ENCODE results near the gene GHRH.

GHRH gene

DNA sequence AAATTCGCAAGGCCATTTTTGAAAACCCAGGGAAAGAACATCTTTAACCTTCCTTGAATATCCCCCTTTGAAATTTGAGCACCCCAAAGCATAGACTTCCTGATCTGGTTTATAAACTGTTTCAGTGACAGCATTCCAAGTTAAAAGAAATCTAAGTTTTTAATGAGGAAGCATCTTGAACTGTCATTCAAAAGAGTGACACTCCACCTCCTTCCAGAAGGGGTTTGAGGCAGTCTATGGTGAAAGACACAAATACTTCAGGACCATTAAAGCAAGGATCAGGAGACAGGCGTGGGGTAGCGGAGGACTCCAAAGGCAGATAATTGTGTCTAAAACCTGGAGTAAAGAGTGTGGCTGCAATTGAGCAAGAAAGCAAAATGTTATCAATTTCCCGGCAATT, 691 bp downstream of the GHRH start:
- DNase-seq: no peak

DNA sequence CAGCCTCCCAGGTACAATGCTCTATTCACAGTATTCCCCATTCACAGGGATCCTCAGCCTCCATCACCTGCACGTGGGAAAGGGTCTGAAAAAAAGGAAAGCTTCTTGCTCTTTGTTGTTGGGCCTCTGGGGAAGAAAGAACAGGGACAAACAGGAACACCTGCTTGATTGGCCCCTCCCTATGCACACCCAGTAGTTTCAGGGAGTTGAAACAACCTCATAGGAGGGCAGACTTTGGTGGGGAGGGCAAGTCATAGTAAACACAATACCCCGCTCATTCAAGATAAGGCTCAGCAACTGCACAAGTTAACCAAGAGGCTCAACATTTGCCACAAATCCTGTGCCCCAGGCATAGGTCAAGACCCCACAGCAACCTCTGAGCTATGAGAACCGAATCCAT, 1.7 kb downstream of the GHRH start:
- no peak for DNase-seq

DNA sequence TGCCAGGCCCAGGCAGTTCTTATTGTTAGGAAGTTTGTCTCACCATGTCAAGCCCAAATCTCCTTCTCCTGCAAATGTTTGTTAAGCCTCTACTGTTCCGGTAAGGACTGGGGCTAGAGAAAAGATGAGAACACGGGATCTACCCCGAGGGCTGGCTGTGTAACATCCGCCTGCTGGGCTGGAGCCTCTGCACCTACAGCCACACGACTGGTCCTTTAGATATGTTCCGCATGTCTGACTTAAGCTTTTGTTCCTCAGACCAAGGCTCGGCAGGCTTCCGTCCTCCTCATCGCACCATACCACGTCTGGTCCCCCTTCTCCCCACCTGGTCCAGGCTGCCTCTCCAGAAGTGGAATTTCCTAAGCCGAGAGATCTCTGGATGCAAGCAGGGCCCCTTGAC, 2.6 kb downstream of the GHRH start:
- no peak for DNase-seq

DNA sequence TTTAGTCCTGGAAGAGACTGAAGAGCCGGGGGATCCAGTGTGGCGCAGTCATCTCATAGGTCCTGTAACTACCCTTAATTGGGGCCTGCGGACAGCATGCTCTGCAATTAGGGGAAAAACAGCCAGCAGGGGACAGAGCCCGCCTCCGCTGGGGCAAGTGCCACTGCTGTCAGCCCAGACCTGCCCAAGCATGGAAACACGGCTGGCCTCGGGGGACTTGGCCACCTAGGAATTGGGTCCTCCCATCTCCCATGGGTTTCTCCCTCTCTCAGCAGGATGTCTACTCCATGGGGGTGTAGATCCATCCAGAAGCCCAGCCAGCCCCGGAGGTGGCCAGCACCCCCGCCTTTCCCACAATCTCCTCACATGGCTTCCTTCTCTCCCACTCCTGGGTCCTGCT, 3.6 kb downstream of the GHRH start:
- DNase-seq: no peak

DNA sequence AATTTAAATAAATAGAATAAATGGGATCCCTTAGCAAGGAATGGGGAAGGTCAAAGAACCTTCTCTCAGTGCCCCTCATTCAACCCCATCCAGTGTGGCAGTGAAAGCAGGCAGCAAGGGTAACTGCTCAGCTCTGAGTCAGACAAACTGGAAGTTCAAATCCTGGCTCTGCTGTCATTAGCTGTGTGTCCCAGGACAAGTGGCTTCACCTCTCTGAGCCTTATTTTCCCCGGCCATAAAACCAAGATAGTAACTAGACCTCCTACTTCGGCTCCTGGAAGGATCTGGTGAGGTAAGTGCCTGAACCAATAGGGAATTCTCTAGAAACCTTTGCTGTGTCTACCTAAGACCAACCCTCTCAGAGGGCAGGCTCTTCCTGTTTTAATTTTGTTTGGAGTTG, 4.1 kb downstream of the GHRH start:
- DNase-seq: no peak

DNA sequence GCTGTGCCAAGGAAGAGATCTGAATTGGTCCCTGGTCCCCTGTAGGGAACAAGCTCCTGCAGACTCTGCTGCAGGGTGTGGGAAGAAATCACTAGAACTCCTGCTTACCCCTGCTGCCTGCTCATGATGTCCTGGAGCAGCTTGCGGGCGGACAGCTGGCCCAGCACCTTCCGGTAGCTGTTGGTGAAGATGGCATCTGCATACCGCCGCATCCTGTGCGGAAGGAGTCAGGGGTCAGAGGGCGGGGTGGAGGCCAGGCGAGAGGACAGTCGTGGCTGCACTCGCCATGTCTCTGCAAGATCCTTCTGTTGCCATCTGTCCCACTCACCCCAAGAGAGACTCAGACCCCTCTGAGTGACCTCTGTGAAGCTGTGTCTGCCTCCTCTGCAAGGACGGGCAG, 5.3 kb downstream of the GHRH start:
- no peak for DNase-seq

DNA sequence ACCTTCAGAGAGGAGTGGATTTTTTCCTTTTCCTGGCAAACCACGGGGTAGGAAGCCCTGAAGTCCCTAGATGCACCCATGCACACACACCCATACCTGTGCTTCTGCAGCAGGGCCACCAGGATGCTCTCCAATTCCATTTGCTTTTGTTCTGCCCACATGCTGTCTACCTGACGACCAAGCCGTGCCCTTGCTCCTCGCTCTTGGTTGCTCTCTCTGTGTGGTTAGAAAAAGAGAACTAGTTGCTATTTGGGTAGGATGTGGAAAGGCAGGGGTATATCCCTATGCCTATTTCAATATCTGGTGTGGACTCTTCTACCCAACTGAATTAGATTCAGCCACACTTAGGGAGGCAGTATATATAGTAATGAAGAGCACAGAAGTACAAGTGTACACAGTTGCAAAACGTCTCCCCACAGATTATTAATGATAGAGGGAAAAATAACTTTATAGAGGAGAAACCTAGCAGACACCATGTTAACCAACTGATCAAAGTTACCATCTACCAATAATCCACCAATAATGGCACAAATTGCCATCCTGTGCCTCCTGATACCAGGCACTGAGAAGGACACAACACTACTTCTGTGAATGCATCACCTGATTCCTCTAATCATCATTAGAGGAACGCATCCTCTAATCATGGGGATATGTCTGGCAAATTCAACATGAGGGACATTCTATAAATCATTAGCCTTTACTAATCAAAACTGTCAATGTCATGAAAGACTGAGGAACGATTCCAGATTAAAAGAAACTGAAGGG, 7.3 kb downstream of the GHRH start:
- no peak for DNase-seq

DNA sequence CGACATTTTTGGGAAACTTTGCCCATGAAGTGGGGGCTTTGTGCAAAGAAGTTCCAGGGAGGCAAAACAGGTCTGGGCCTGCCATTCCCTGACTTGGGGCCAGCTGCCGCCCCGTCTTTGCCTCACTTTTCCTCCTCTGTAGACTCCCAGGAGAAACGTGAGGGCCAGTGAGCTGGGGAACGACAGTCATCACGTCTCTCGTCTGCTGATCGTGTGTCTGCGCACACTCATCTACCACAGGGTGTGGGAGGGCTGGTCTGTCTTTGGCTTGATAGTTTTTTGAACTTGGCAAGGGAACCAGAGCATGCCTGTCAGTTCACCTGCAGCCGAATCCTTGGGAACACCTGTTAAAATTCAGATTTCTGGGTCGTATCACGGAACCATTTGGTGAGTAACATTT, 8.5 kb downstream of the GHRH start:
- DNase-seq: no peak

DNA sequence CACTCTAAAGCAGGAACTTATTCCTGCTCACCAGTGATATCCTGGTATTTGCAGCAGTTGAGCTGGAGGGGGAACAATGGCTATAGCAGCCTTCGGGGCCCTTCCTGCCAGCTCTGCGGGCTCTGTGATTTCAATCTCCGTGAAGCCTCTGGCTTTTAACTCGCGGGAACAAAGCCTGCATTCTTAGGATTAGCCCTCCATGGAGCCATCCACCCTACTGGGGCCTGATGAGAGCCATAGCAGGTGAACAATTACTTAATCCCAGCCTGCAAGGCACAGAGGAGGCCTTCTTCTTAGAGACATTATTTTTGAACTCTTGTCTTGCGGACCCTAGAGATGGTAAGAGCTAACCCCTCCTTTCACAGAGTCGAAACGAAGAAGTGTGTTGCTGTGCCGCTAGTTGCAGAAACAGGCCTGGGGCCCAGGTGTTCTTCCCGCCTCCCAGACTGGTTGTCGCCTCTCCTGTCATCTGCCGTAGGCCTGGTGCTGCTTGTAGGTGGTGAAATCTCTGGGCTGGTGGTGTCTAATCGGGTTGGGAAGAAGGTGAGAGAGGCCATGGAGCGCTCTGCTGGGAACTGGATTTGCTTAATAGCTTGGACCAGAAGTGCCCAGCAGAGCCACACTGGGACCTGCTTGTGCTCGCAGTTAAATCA, 9.7 kb downstream of the GHRH start:
- no peak for DNase-seq

DNA sequence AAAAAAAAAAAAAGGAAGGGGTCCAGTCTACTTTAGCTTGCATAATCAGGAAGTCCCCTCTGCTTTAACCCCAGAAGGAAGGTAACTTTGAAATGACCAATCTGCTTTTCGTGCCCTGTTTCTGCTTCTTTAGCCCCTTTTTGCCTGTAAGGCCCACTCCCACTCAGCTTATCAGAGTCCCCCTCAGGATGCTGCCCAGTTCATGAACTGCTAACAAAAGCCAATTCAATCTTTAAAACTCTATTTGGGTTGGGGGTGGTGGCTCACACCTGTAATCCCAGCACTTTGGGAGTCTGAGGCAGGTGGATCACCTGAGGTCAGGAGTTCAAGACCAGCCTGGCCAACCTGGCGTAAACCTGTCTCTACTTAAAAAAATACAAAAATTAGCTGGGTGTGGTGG, 12.3 kb downstream of the GHRH start:
- DNase-seq: no peak

DNA sequence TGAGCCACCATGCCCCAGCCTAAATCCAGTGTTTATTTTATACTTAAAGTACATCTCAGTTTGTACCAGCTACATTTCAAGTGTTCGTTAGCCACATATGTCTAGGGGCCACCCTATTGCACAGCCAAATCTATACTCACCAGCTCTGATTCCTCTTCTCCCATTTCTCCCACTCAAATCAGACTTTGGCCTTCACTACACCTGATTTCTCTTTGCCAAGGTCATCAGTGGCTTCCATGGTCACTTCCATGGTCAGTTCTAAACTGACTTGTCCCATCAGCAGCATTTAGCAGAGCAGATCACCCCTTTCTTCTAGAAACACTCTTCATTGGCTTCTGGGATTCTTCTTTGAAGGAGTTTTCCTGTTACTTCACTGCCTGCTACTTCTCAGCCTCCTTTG, 14.1 kb downstream of the GHRH start:
- no peak for DNase-seq

DNA sequence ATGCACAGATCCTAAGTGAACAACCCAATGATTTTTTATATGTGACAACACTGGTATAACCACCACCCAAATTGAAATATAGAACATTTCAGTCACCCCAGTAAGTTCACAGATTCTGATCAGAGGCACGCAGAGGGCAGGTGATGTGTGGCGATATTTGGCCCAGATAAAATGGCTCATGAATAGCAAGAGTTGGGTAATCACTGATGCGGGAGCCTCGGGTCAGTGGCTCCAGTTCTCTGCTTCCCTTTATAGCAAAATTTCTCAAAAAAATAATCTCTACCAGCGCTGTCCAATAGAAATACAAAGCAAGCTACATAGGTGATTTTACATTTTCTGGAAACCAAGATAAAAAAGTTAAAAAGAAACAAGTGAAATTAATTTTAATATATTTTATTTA, 14.9 kb downstream of the GHRH start:
- DNase-seq: no peak

DNA sequence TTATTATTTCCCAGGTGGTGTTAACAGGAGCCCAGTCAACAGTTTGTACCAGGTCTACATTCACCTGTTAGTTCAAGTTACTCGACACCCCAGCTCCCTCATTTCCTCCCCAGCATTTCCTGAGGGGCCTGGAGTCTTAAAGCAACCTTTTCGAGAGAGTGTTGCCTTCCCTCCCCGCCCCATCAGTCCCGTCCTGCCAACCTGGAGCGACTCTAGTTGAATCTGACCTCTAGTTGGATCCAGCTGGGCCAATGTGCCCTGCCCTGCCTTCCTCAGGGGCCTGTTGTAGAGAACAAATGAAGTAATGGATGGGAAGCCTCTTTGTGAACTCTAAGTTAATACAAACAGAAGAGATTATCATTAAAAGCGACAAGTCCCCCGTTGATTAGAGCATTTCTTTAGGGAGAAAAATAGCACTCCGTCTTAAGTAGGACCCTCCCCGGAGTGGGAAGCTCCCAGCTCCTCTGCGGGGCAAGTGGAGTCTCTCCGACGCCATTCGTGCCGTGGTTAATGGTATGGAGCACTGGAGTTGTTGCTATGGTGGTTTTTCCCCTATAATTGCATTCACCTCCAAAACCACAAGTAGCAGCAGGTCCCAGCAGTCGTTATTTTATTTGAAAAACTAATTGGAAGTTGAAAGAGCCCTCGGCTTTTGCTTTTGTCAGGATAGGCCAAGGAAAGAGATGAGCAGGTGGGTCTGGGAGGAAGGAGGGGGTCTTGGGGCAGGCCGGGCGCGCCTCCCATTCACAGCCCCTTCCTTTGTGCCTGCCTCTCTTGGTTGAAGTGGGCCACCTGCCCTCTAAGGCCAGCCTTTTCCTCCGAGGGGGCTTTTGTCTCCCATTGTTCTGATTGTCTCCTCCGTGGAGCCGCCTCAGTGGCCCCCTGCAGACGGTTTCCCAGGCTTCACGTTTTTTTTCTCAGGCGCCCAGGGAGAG, 16.1 kb downstream of the GHRH start:
- no peak for DNase-seq

DNA sequence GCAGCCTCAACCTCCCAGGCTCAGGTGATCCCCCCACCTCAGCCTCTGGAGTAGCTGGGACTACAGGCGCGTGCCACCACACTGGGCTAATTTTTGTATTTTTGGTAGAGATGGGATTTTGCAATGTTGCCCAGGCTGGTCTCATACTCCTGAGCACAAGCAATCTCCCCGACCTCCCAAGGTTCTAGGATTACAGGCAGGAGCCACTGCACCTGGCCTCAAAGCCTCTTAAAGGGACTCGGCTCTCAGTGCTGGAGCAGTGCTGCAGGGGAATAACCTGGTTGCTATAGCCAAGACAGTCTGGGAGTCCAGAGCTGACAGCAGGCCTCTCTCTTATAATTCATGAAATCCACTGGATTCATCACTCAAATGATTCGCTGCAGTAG, 17.0 kb downstream of the GHRH start:
- DNase-seq: no peak

DNA sequence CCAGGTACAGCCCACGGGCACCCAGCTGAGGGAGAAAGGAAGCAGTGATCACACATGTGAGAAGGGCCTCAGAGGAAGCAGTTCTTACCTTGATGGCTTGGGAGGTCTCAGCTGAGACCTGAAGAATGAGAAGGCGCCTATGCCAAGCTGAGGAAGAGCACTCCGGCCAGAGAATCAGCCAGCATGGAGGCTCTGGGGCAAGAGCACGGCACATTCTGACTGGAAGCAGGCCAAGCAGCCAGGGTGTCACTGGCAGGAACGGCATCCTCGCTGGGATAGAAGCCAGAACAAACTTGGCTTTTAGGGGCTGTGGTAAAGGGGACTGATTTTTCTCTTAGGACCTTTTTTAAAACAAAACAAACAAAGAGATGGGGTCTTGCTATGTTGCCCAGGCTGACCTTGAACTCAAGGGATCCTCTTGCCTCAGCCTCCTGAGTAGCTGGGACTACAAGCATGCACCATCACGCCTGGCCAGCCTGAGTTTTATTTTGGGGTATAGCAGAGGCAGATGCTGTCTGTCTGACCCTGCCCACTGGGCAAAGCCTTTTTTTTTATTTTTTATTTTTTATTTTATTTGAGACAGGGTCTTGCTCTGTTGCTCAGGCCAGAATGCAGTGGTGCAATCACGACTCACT, 17.6 kb downstream of the GHRH start:
- DNase-seq: no peak

DNA sequence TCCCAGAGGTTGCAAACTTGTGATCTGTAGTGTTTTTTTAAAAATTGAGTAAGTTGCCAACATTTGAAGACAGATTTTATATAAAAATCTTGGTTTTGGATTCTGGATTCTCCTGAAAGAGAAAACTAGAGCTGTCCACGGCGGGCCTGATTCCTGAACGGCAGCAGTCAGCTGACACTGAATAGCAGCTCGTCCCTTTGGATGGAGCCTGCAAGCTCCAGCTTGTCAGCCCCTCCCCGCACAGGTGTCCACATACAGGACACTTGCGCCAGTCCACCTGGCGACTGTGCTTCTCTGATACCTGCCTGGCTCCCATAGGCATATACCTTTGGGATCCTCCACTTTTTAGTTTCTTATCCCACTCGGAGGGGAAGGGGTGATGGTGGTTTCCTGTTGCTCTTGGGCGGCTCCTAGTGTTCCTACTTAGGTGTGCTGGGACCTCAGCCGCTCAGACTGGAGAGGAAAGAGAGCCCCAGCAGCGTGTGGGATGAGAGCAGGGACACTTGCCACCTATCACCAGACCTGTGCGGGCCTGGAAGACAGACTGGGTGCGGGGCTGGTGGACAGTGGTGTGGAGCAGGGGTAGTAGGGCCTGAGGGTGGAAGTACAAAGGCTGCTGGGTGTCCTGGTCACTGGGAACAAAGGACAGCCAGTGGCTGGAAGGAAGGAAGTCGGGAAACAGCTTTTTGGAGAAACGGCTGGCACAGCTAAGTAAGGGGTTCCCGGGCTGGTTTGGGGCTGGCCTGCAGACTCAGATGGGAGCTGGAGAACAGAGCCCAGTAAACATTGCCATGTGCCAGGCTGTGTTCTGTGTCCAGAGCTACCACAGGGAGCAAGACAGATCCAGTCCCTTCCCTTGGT, 18.3 kb downstream of the GHRH start:
- DNase-seq: no peak

DNA sequence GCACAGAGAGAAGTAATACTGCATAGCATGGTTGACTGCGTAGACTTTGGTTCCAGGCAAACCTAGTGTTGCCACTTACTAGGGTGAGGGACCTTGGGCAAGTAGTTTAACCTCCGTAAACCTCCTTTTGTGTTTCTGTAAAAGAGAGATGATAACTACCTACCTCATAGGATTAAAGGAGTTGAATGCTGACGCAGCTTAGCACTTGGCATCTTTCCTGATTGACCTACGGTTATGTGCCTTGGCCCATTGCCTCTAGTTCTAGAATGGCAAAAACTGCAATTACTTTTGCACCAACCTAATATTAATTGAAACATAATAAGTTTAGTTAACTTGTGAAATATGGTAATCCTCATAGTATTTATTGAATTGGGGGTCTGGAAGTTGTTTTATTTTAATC, 19.1 kb downstream of the GHRH start:
- DNase-seq: no peak

DNA sequence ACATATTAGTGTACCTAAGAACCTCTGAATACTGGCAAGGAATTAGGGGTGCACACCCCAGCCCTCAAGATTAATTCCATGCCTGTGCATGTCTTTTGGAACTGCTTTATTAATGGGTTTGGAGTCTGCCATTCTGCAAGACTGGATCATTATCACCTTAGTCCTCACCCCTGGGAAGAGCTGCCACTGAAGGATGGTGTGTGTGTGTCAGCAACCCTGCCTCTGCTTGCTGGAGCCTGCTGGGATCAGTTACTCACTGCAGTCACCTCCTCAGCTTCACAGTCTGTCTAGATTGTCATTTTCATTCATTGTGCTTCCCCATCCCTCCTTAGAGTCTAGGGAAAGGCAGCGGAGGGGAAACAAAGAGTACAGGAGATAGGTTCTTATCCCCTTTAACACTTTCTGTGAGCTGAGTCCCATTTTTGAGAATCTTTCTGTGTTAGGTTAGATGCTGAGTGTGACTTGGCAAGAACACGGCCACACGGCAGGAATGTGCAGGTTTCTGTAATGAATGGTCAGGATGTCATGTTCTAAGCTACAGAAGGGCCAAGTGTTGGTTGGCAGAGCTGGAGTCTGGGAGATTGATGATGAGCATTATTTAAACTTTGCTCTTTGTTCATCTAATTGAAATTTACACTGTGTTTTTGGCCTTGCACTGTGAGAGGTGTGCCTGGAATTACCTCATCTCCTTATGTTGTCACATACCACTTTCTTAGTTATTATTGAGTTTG, 21.1 kb downstream of the GHRH start:
- DNase-seq: no peak

DNA sequence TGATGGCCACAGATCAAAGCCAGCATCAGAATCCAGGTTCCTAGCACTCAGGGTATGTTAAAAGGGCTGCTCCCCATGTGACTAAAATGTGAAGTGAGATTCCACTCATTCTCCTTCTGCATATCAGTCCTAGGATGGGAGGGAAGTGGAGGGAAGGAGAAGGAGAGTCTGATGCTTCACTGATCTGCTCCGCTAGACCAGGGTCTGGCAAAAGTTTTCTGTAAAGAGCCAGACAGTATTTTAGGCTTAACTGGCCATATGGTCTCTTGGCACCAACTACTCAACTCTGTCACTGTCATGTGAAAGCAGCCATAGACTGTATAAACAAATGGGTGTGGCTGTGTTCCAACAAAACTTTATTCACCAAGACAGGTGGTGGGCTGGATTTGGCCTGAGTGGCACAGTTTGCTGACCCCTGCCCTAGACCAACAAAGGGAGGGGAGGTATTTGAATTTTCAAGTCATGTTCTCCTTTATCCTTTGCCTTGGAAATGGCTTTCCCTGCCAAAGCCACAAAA, 22.6 kb downstream of the GHRH start:
- no peak for DNase-seq

DNA sequence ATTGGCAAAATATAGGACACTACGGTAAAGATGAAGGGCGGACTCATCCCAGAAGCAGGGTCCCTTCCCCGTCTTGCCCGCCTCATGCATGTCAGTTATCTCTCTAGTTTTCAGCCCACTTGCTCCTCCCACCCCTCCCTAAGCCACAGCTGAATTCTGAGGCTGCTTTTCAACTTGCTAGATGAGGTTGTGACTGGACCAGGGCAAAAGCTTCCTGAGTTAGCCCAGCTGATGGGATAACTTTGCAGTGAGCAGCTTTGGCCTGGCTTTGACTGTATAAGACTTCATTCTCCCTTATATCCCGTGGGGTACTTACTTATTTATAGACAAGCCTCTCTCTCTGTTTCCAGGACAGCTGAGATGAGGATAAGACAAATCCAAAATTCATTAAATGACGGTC, 23.2 kb downstream of the GHRH start:
- no peak for DNase-seq

DNA sequence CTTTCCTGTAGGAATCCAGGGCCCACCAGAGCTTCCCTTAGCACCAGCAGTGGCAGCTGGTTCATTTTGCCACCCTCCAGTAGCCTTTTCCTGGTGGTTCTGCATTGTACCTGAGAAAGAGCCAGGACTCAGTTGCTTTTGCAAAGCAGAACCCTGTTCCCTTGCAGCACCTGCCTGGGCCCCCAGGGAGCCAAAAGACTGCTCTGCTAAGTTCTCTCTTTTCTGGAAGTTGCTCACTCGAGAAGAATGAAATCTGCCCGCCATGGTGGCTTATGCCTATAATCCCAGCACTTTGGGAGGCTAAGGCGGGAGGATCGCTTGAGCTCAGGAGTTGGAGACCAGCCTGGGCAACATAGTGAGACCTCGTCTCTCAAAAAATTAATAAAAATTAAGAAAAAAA, 24.0 kb downstream of the GHRH start:
- DNase-seq: no peak
